ENCODE measurements around the gene CBS.
"Not testable (repeated sequence)": the region's sequence is repeated elsewhere in the genome, so short reads cannot be mapped to it uniquely, and the experiment has no call there.

- not testable (repeated sequence) for TF ChIP-seq CTCF, POLR2A (IDR thresholded peaks at IDR 0.05)
Observed at GRCh38 chr21:43062955-43063664, 12.5 kb downstream of the CBS start.

Measured in testis (tissue), 2 donors.